Keratinocyte (primary cell): ENCODE data around the gene WWC2.

Experiments used
- EZH2 ChIP-seq: IDR thresholded peaks from one replicate; pipeline ENCODE4 v1.6.1; 2012; ENCODE audit warnings: inconsistent platforms, mild to moderate bottlenecking, low read length, moderate library complexity
- TF ChIP-seq, protein P1 (sequence below), 3 experiments: IDR thresholded peaks in 1 of 3; conservative IDR thresholded peaks in 1 of 3; optimal IDR thresholded peaks in 1 of 3; 2 replicates in 2 of 3; 3 replicates in 1 of 3; pipeline versions ENCODE3 to v1.5.1; 2011; ENCODE audit warnings: low read length in 3 of 3, mild to moderate bottlenecking in 3 of 3, moderate library complexity in 2 of 3, control low read depth in 1 of 3, inconsistent platforms in 1 of 3; ENCODE audit not compliant: insufficient read depth in 2 of 3; ENCODE audit errors: extremely low read depth in 1 of 3

DNA sequence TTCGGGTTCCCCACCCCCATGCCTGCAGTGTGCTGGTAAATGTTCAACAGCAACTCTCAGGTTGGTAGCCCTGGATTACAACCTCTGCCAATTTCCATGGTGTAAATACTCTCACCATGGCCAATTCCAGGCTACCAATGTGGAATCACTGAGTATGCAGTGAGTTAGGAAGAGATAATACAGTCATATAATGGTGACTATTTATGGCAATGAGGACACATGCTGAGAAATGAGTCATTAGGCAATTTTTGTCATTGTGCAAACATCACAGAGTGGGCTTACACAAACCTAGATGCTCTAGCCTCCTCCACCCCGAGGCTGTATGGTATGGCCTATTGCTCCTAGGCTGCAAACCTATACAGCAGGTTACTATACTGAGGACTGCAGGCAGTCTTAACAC lies 227.8 kb downstream of the WWC2 start:
- TF ChIP-seq, protein P1, sequence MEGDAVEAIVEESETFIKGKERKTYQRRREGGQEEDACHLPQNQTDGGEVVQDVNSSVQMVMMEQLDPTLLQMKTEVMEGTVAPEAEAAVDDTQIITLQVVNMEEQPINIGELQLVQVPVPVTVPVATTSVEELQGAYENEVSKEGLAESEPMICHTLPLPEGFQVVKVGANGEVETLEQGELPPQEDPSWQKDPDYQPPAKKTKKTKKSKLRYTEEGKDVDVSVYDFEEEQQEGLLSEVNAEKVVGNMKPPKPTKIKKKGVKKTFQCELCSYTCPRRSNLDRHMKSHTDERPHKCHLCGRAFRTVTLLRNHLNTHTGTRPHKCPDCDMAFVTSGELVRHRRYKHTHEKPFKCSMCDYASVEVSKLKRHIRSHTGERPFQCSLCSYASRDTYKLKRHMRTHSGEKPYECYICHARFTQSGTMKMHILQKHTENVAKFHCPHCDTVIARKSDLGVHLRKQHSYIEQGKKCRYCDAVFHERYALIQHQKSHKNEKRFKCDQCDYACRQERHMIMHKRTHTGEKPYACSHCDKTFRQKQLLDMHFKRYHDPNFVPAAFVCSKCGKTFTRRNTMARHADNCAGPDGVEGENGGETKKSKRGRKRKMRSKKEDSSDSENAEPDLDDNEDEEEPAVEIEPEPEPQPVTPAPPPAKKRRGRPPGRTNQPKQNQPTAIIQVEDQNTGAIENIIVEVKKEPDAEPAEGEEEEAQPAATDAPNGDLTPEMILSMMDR (optimal IDR thresholded peaks at IDR 0.05 in 1 of 3, IDR thresholded peaks at IDR 0.05 in 1 of 3, conservative IDR thresholded peaks at IDR 0.05 in 1 of 3; ENCODE audit: extremely low read depth in 1 of 3, insufficient read depth in 2 of 3, low read length in 3 of 3): no peak
- no peak for TF ChIP-seq EZH2
